ENCODE results near the gene CRYBG1.
A peak's percentile ranks its signal among the peaks of the same experiment; 100 is the strongest.

CRYBG1 gene

GRCh38 chr6:106360410-106360988, at the start of gene CRYBG1:
Gene CRYBG1 (plus strand): TSS chr6:106360717. CDS start chr6:106360909, 192 bp downstream.
- DNase-seq (ENCODE audit: low spot score) = peak; percentile 90

- DNase-seq (ENCODE audit: low spot score) = peak; percentile 38
These were observed 44.6 kb upstream of the CRYBG1 start for GRCh38 chr6:106315765-106316374.

- DNase-seq (ENCODE audit: low spot score) = no peak
These were observed 44.1 kb upstream of the CRYBG1 start for GRCh38 chr6:106316375-106316766.

- no peak for DNase-seq (ENCODE audit: low spot score)
These were observed 42.5 kb upstream of the CRYBG1 start for GRCh38 chr6:106318061-106318460.

GRCh38 chr6:106318851-106319250, 41.7 kb upstream of the CRYBG1 start:
- no peak for DNase-seq (ENCODE audit: low spot score)

GRCh38 chr6:106321940-106322339, 38.6 kb upstream of the CRYBG1 start:
- DNase-seq (ENCODE audit: low spot score) = no peak

GRCh38 chr6:106324726-106325335, 35.7 kb upstream of the CRYBG1 start:
- no peak for DNase-seq (ENCODE audit: low spot score)

- DNase-seq (ENCODE audit: low spot score) = peak; percentile 98
These were observed 35.0 kb upstream of the CRYBG1 start, which contains the start of gene ATG5 for GRCh38 chr6:106325336-106326178. Gene ATG5 (minus strand): TSS chr6:106325760. CDS start chr6:106316208, 9,552 bp downstream.

GRCh38 chr6:106334646-106335448, 25.7 kb upstream of the CRYBG1 start:
- peak; percentile 65 for DNase-seq (ENCODE audit: low spot score)

- peak; percentile 87 for DNase-seq (ENCODE audit: low spot score)
These were observed 21.0 kb upstream of the CRYBG1 start for GRCh38 chr6:106339334-106340029.

GRCh38 chr6:106347219-106347618, 13.3 kb upstream of the CRYBG1 start:
- DNase-seq (ENCODE audit: low spot score) = no peak

- no peak for DNase-seq (ENCODE audit: low spot score)
These were observed 4.1 kb upstream of the CRYBG1 start for GRCh38 chr6:106356378-106356777.

GRCh38 chr6:106359959-106360409, 533 bp upstream of the CRYBG1 start:
- no peak for DNase-seq (ENCODE audit: low spot score)

- DNase-seq (ENCODE audit: low spot score) = peak; percentile 26
These were observed 493 bp downstream of the CRYBG1 start for GRCh38 chr6:106360989-106361430.

GRCh38 chr6:106363401-106364138, 3.1 kb downstream of the CRYBG1 start:
- no peak for DNase-seq (ENCODE audit: low spot score)

GRCh38 chr6:106369739-106370138, 9.2 kb downstream of the CRYBG1 start:
- DNase-seq (ENCODE audit: low spot score) = no peak

- DNase-seq (ENCODE audit: low spot score) = peak; percentile 29
These were observed 10.1 kb downstream of the CRYBG1 start for GRCh38 chr6:106370639-106371038.

- peak; percentile 27 for DNase-seq (ENCODE audit: low spot score)
These were observed 12.5 kb downstream of the CRYBG1 start for GRCh38 chr6:106372838-106373501.

- DNase-seq (ENCODE audit: low spot score) = no peak
These were observed 13.2 kb downstream of the CRYBG1 start for GRCh38 chr6:106373502-106374239.
